Mesendoderm (in vitro differentiated cells): ENCODE measurements around the gene IQGAP2.
"Not testable (repeated sequence)": the region's sequence is repeated elsewhere in the genome, so short reads cannot be mapped to it uniquely, and the experiment has no call there.

Experiments
- DNase-seq: peaks from one replicate; pipeline ENCODE4 v3.0.0; 2013
- H2AK5ac ChIP-seq: 2 replicates; pipeline ENCODE4 v1.6.1; 2013; ENCODE audit warnings: low read length, inconsistent platforms
- H2BK120ac ChIP-seq: 2 replicates; pipeline ENCODE4 v1.6.1; 2013; ENCODE audit warnings: low read depth, mild to moderate bottlenecking, low read length, moderate library complexity, mixed read lengths
- H2BK15ac ChIP-seq: replicated peaks from 2 replicates; pipeline ENCODE4 v1.6.1; 2013; ENCODE audit warnings: low read depth, mild to moderate bottlenecking, moderate library complexity
- H2BK5ac ChIP-seq: 2 replicates; pipeline ENCODE4 v1.6.1; 2013; ENCODE audit warnings: low read length, inconsistent platforms
- H3K18ac ChIP-seq: 2 replicates; pipeline ENCODE4 v1.6.1; 2013; ENCODE audit warnings: mild to moderate bottlenecking, low read length, mixed read lengths
- H3K23ac ChIP-seq: one replicate; pipeline ENCODE4 v1.6.1; 2013; ENCODE audit warnings: low read length
- H3K27ac ChIP-seq: 2 replicates; pipeline ENCODE4 v1.5.1; 2013; ENCODE audit warnings: low read depth, mild to moderate bottlenecking, inconsistent platforms, low read length, moderate library complexity
- H3K27me3 ChIP-seq: 2 replicates; pipeline ENCODE4 v1.6.1; 2013; ENCODE audit warnings: low read length, control low read depth, mild to moderate bottlenecking, inconsistent platforms; ENCODE audit not compliant: insufficient read depth, poor library complexity
- H3K36me3 ChIP-seq: 2 replicates; pipeline ENCODE4 v1.6.1; 2013; ENCODE audit warnings: low read length, inconsistent platforms; ENCODE audit not compliant: control insufficient read depth, insufficient read depth
- H3K4ac ChIP-seq: one replicate; pipeline ENCODE4 v1.6.1; 2013; ENCODE audit warnings: low read depth, mild to moderate bottlenecking, low read length, moderate library complexity
- H3K4me1 ChIP-seq: 2 replicates; pipeline ENCODE4 v1.6.1; 2013; ENCODE audit warnings: low read depth, low read length, inconsistent platforms; ENCODE audit not compliant: control insufficient read depth
- H3K4me2 ChIP-seq: 2 replicates; pipeline ENCODE4 v1.6.1; 2013; ENCODE audit warnings: low read length
- H3K4me3 ChIP-seq: 2 replicates; pipeline ENCODE4 v1.5.1; 2013; ENCODE audit warnings: mild to moderate bottlenecking, low read length
- H3K56ac ChIP-seq: one replicate; pipeline ENCODE4 v1.6.1; 2013; ENCODE audit warnings: low read length
- H3K79me1 ChIP-seq: 2 replicates; pipeline ENCODE4 v1.6.1; 2013; ENCODE audit warnings: low read length, inconsistent platforms
- H3K79me2 ChIP-seq: 2 replicates; pipeline ENCODE4 v1.6.1; 2013; ENCODE audit warnings: mild to moderate bottlenecking, low read length; ENCODE audit not compliant: control insufficient read depth, insufficient read depth
- H3K9ac ChIP-seq: 2 replicates; pipeline ENCODE4 v1.6.1; 2013; ENCODE audit warnings: low read length, inconsistent platforms
- H4K5ac ChIP-seq: one replicate; pipeline ENCODE4 v1.6.1; 2013; ENCODE audit warnings: low read length
- H4K8ac ChIP-seq: one replicate; pipeline ENCODE4 v1.6.1; 2013; ENCODE audit warnings: low read depth, mild to moderate bottlenecking, control low read depth, low read length, moderate library complexity
- WGBS: extraction: QIAGEN DNeasy Blood & Tissue Kit; methylation state at CpG from one replicate; pipeline ENCODE4 v1.1.7; 2013; ENCODE audit warnings: low lambda C conversion rate, missing lambda C conversion rate; ENCODE audit not compliant: insufficient coverage; ENCODE audit errors: extremely low coverage; 5-methylcytosine and 5-hydroxymethylcytosine counted together

IQGAP2 gene

DNA sequence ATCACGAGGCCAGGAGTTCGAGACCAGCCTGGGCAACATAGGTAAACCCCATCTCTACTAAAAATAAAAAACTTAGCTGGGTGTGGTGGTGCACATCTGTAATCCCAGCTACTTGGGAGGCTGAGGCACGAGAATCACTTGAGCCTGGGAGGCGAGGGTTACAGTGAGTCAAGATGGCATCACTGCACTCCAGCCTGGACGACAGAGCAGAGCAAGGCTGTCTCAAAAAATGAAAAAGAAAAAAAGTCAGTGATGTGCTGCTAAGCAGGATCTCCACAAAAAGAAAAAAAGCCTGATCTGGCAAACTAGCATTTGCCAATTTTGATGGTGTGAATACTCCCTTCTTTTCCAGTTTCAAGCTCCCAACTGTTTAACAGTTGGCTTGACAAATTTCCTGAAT is 334.8 kb downstream of the IQGAP2 start:
- no peak overlapping the region for H3K4me3 ChIP-seq
- H4K8ac ChIP-seq: no peak overlapping the region
- H2BK15ac ChIP-seq: no peak overlapping the region
- H3K36me3 ChIP-seq: no peaks in the 10 kb centered on the region
- H2AK5ac ChIP-seq: no peak overlapping the region
- H3K4me2 ChIP-seq: no peak overlapping the region
- no peak overlapping the region for H4K5ac ChIP-seq
- no peaks in the 10 kb centered on the region for H3K79me2 ChIP-seq
- H3K79me1 ChIP-seq: no peaks in the 10 kb centered on the region
- no peaks in the 10 kb centered on the region for H3K27me3 ChIP-seq
- no peak overlapping the region for H2BK5ac ChIP-seq
- H3K56ac ChIP-seq: no peak overlapping the region
- H3K18ac ChIP-seq: no peak overlapping the region
- no peak overlapping the region for H3K4ac ChIP-seq
- no peaks in the 10 kb centered on the region for H3K4me1 ChIP-seq
- no peak overlapping the region for H3K27ac ChIP-seq
- DNase-seq: no peak
- no peak overlapping the region for H3K9ac ChIP-seq
- H3K23ac ChIP-seq: no peak overlapping the region
- WGBS: no CpG with 5 or more reads among the region's 5 CpGs
- H2BK120ac ChIP-seq: no peak overlapping the region

DNA sequence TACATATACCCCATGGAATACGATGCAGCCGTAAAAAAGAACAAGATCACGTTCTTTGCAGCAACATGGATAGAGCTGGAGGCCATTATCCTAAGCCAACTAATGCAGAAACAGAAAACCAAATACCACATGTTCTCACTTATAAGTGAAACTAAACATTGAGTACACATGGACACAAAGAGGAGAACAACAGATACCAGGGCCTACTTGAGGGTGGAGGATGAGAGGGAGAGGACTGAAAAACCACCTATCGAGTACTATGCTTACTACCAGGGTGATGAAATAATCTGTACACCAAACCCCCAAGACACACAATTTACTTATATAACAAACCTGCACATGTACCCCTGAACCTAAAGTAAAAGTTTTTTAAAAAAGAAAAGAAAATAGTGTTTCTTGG is 338.4 kb downstream of the IQGAP2 start:
- H2AK5ac ChIP-seq, H3K18ac ChIP-seq, H4K8ac ChIP-seq, H3K4me2 ChIP-seq, H4K5ac ChIP-seq, H3K56ac ChIP-seq, H3K23ac ChIP-seq, DNase-seq, H2BK5ac ChIP-seq, H3K27ac ChIP-seq, H3K79me2 ChIP-seq, H3K4ac ChIP-seq, H3K27me3 ChIP-seq, H3K9ac ChIP-seq, H2BK15ac ChIP-seq, H3K79me1 ChIP-seq, H3K36me3 ChIP-seq, H3K4me3 ChIP-seq, H2BK120ac ChIP-seq, H3K4me1 ChIP-seq: not testable (repeated sequence)
- no CpG with 5 or more reads among the region's 4 CpGs for WGBS

DNA sequence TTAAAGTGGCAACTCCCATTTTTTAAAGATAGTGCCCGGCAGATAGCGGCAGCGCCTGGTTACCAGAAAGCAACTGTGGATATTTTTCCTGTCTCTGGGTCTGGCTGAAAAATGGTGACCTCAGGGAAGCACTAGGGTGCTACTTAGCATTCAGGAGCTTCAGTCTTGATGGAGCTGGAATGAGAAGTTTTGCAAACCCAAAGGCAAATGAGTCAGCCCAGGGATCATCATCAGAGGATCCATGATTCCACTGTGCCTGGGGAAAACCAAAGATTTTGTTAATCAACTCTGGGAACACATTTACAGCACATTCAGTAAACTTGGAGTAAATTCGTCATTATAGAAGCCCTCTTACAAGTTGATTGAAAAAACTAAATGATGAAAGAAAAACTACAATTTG is 339.5 kb downstream of the IQGAP2 start:
- Histone ChIP-seq H4K5ac (no peak overlapping the region), H3K9ac (no peak overlapping the region), H3K4me2 (no peak overlapping the region), H2AK5ac (no peak overlapping the region), H3K4me3 (no peak overlapping the region), H3K56ac (no peak overlapping the region), H3K27ac (no peak overlapping the region), H3K4me1 (no peaks in the 10 kb centered on the region), H4K8ac (no peak overlapping the region), H2BK120ac (no peak overlapping the region), H3K23ac (no peak overlapping the region), H2BK5ac (no peak overlapping the region), H3K4ac (no peak overlapping the region), H3K18ac (no peak overlapping the region), H3K27me3 (no peaks in the 10 kb centered on the region), H2BK15ac (no peak overlapping the region), H3K79me2 (no peaks in the 10 kb centered on the region), H3K36me3 (no peaks in the 10 kb centered on the region), H3K79me1 (no peaks in the 10 kb centered on the region)
- WGBS: no CpG with 5 or more reads among the region's 4 CpGs
- DNase-seq: peak; percentile 48

DNA sequence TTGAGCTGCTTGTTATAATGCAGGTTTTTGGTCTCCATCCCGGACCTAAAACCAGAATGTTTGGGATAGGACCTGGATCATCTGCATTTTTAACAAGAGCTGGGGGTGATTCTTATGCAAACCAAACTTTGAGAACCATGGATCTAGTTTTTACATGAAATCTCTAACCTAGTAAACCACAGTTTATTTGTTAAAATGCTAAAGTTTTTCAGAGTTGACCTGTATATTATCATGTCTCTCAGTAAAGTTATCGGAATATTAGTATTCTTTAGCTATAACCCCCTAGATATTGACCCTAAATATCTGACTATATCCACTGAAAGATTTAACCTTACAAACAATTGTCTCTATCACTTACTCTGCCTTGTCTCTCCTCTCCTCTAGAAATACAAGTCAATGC is 341.5 kb downstream of the IQGAP2 start:
- no peak overlapping the region for H3K4me3 ChIP-seq
- H3K4me2 ChIP-seq: no peak overlapping the region
- H3K9ac ChIP-seq: no peak overlapping the region
- no peaks in the 10 kb centered on the region for H3K27me3 ChIP-seq
- no peaks in the 10 kb centered on the region for H3K79me1 ChIP-seq
- H3K18ac ChIP-seq: no peak overlapping the region
- H2BK15ac ChIP-seq: no peak overlapping the region
- H2AK5ac ChIP-seq: no peak overlapping the region
- no peaks in the 10 kb centered on the region for H3K79me2 ChIP-seq
- no peak overlapping the region for H4K5ac ChIP-seq
- H2BK5ac ChIP-seq: no peak overlapping the region
- H4K8ac ChIP-seq: no peak overlapping the region
- no peaks in the 10 kb centered on the region for H3K36me3 ChIP-seq
- no peak overlapping the region for H3K27ac ChIP-seq
- no peak overlapping the region for H3K23ac ChIP-seq
- no peak overlapping the region for H2BK120ac ChIP-seq
- no peak for DNase-seq
- no CpG with 5 or more reads among the region's 2 CpGs for WGBS
- no peaks in the 10 kb centered on the region for H3K4me1 ChIP-seq
- H3K4ac ChIP-seq: no peak overlapping the region
- no peak overlapping the region for H3K56ac ChIP-seq

DNA sequence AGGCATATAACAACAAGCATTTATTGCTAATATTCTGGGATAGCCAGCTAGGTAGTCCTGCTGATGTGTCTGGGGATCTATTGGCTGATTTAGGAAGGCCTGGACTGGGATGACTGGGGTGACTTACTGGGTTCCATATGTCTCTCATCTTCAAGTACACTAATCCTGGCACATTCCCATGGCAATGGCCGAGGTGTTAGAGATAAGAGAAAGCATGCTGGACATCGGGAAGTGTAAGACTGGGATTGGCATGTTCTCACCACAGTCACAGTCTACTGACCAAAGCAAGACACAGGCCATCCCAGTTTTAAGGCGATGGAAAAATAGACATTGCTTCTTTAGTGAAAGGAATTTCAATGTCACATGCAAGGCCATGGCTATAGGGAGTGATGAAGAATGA is 342.6 kb downstream of the IQGAP2 start:
- H4K8ac ChIP-seq: no peak overlapping the region
- no peak overlapping the region for H3K23ac ChIP-seq
- no peak overlapping the region for H3K4ac ChIP-seq
- no peak overlapping the region for H3K18ac ChIP-seq
- H2AK5ac ChIP-seq: no peak overlapping the region
- peak; percentile 44 for DNase-seq
- H3K4me1 ChIP-seq: no peaks in the 10 kb centered on the region
- no peak overlapping the region for H3K4me2 ChIP-seq
- no peak overlapping the region for H3K9ac ChIP-seq
- H3K79me2 ChIP-seq: no peaks in the 10 kb centered on the region
- H2BK15ac ChIP-seq: no peak overlapping the region
- H3K36me3 ChIP-seq: no peaks in the 10 kb centered on the region
- no peak overlapping the region for H2BK120ac ChIP-seq
- no peak overlapping the region for H3K56ac ChIP-seq
- no peaks in the 10 kb centered on the region for H3K79me1 ChIP-seq
- no peak overlapping the region for H3K27ac ChIP-seq
- H3K27me3 ChIP-seq: no peaks in the 10 kb centered on the region
- H3K4me3 ChIP-seq: no peak overlapping the region
- H2BK5ac ChIP-seq: no peak overlapping the region
- WGBS: no CpG with 5 or more reads among the region's 3 CpGs
- no peak overlapping the region for H4K5ac ChIP-seq

DNA sequence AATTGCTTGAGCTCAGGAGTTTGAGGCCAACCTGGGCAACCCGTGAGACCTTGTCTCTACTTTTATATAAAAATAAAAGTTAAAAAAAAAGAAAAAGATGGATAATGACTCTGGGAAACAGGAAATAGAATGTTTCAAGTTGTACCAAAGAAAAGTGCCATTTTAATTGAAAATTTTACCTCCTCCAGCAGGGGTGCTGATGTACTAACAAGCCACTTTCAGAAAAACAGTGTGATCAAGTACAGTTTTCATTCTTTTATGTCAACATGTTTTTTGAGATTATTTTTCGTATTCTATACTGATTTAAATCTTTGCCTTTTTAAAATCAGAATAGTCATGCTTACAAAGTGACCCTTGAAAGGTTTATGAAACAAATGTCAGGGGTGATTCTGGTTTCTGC is 343.6 kb downstream of the IQGAP2 start:
- Histone ChIP-seq H3K27me3 (no peaks in the 10 kb centered on the region), H3K79me2 (no peaks in the 10 kb centered on the region), H3K36me3 (no peaks in the 10 kb centered on the region), H3K23ac (no peak overlapping the region), H4K8ac (no peak overlapping the region), H3K27ac (no peak overlapping the region), H3K4ac (no peak overlapping the region), H2BK120ac (no peak overlapping the region), H4K5ac (no peak overlapping the region), H3K79me1 (no peaks in the 10 kb centered on the region), H3K18ac (no peak overlapping the region), H2BK15ac (no peak overlapping the region), H2BK5ac (no peak overlapping the region), H3K4me2 (no peak overlapping the region), H3K4me1 (no peaks in the 10 kb centered on the region), H3K9ac (no peak overlapping the region), H2AK5ac (no peak overlapping the region), H3K56ac (no peak overlapping the region), H3K4me3 (no peak overlapping the region)
- DNase-seq: no peak
- no CpG with 5 or more reads among the region's 2 CpGs for WGBS
